ENCODE data around the gene TUFT1.

The TUFT1 gene

GRCh38 chr1:151504252-151504651 lies 35.9 kb upstream of the TUFT1 start:
- no peak overlapping the region for H3K4me3 ChIP-seq (ENCODE audit: low read depth, low read length)
- no peak for DNase-seq (ENCODE audit: low read depth)
- TF ChIP-seq CTCF (IDR thresholded peaks at IDR 0.05; ENCODE audit: low read depth, low read length) (no peak), MYC (IDR thresholded peaks at IDR 0.05; ENCODE audit: low read depth, low read length) (no peak), POLR2A (IDR thresholded peaks at IDR 0.05; ENCODE audit: extremely low read depth, insufficient read length) (no peak), MAX (IDR thresholded peaks at IDR 0.05; ENCODE audit: low read depth, low read length) (no peak)

GRCh38 chr1:151504759-151505158 lies 35.4 kb upstream of the TUFT1 start:
- no peak overlapping the region for H3K4me3 ChIP-seq (ENCODE audit: low read depth, low read length)
- TF ChIP-seq MAX (IDR thresholded peaks at IDR 0.05; ENCODE audit: low read depth, low read length), result no peak
- no peak for TF ChIP-seq POLR2A (IDR thresholded peaks at IDR 0.05; ENCODE audit: extremely low read depth, insufficient read length)
- TF ChIP-seq CTCF (IDR thresholded peaks at IDR 0.05; ENCODE audit: low read depth, low read length), result no peak
- TF ChIP-seq MYC (IDR thresholded peaks at IDR 0.05; ENCODE audit: low read depth, low read length), result no peak
- DNase-seq (ENCODE audit: low read depth), result no peak

GRCh38 chr1:151508833-151509232 lies 31.3 kb upstream of the TUFT1 start:
- no peak for DNase-seq (ENCODE audit: low read depth)
- no peak overlapping the region for H3K4me3 ChIP-seq (ENCODE audit: low read depth, low read length)
- no peak for TF ChIP-seq POLR2A (IDR thresholded peaks at IDR 0.05; ENCODE audit: extremely low read depth, insufficient read length)
- no peak for TF ChIP-seq MYC (IDR thresholded peaks at IDR 0.05; ENCODE audit: low read depth, low read length)

- H3K4me3 ChIP-seq (ENCODE audit: low read depth, low read length), result no peak overlapping the region
- DNase-seq (ENCODE audit: low read depth), result no peak
- TF ChIP-seq MAX (IDR thresholded peaks at IDR 0.05; ENCODE audit: low read depth, low read length), result no peak
- no peak for TF ChIP-seq CTCF (IDR thresholded peaks at IDR 0.05; ENCODE audit: low read depth, low read length)
- TF ChIP-seq MYC (IDR thresholded peaks at IDR 0.05; ENCODE audit: low read depth, low read length), result no peak
- no peak for TF ChIP-seq POLR2A (IDR thresholded peaks at IDR 0.05; ENCODE audit: extremely low read depth, insufficient read length)
Measured at GRCh38 chr1:151509350-151510019, 30.6 kb upstream of the TUFT1 start.

- no peak overlapping the region for H3K4me3 ChIP-seq (ENCODE audit: low read depth, low read length)
- no peak for TF ChIP-seq POLR2A (IDR thresholded peaks at IDR 0.05; ENCODE audit: extremely low read depth, insufficient read length)
- TF ChIP-seq MAX (IDR thresholded peaks at IDR 0.05; ENCODE audit: low read depth, low read length), result no peak
- TF ChIP-seq MYC (IDR thresholded peaks at IDR 0.05; ENCODE audit: low read depth, low read length), result no peak
- no peak for TF ChIP-seq CTCF (IDR thresholded peaks at IDR 0.05; ENCODE audit: low read depth, low read length)
- no peak for DNase-seq (ENCODE audit: low read depth)
Measured at GRCh38 chr1:151510020-151510405, 30.1 kb upstream of the TUFT1 start.

GRCh38 chr1:151510614-151510956 lies 29.5 kb upstream of the TUFT1 start:
- no peak for DNase-seq (ENCODE audit: low read depth)
- peak overlapping the region; percentile 37 for H3K4me3 ChIP-seq (ENCODE audit: low read depth, low read length)
- no peak for TF ChIP-seq MAX (IDR thresholded peaks at IDR 0.05; ENCODE audit: low read depth, low read length)
